ENCODE data around the gene NRCAM.

Gene NRCAM

DNA sequence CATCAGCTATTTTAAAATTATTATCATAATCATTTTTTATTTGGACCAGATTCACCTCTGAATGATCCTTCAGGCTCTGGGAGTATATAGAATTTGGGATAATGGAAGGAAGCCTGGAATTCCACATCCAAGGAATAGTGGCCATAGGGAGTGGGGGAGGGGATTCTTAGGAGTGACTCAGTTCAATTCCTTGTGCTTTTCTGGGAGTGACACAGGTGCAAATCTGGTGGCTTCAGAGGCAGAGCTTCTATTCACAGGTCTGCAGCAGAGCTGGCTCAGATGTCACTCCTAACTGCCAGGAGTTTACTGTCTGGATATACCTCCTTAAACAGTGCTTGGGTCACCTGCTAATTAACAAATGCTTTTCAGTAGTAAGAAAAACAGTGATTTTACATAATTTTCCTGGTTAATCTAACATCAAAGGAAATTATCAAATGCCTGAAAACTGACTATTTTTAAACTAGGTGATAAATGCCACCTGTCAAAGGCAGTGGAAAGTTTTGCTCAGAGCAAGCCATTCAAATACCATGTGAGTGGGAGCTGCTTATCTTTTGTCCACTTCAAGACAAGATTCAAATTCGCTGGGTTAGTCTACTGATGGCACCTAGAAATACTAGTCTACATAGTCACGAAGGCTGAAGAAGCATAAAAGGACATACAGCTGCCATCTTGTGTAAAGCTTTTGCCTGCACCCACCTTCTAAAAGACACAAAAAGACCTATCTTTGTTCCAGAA is 219.4 kb downstream of the NRCAM start:
- no peak for DNase-seq (ENCODE audit: extremely low spot score)
- POLR2A ChIA-PET: interaction anchor here (0.6 to 0.9 kb wide), 2 partner anchors 10 to 18 kb away, joined by 4 read pairs; no protein-coding TSS in a partner anchor
- CTCF ChIA-PET: interaction anchor here (0.7 to 3.4 kb wide), 7 partner anchors 9 to 33 kb away, joined by 3 to 14 read pairs (median 6); no protein-coding TSS in a partner anchor
- TF ChIP-seq, protein P1, sequence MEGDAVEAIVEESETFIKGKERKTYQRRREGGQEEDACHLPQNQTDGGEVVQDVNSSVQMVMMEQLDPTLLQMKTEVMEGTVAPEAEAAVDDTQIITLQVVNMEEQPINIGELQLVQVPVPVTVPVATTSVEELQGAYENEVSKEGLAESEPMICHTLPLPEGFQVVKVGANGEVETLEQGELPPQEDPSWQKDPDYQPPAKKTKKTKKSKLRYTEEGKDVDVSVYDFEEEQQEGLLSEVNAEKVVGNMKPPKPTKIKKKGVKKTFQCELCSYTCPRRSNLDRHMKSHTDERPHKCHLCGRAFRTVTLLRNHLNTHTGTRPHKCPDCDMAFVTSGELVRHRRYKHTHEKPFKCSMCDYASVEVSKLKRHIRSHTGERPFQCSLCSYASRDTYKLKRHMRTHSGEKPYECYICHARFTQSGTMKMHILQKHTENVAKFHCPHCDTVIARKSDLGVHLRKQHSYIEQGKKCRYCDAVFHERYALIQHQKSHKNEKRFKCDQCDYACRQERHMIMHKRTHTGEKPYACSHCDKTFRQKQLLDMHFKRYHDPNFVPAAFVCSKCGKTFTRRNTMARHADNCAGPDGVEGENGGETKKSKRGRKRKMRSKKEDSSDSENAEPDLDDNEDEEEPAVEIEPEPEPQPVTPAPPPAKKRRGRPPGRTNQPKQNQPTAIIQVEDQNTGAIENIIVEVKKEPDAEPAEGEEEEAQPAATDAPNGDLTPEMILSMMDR (IDR thresholded peaks at IDR 0.05; ENCODE audit: control extremely low read depth, extremely low read depth, low read depth, missing control alignments): no peak

DNA sequence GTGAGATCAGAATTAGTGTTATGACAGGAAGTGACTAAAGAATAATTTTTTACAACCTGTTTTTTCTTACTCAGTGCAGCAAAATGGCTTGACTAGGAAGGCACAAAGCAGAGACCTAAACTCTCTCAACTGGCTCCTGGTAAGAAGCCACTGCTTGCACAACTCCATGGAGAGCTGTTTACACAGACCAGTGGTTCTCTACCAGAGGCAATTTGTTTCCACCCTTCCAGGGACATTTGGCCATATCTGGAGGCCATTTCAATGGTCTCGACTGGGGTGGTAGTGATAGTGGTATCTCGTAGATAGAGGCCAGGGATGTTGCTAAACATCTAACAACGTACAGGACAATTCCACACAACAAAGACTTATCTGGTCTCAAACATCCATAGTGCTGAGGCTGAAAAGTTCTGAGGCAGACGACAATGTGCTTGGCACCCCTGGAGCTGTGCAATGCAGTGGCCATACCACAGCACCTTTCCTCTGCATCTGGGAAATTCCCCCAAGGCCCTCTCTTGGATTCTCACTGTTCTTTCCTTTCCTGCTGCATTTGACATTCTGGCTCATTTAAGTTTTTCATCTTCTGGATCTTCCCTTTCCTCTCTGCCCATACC is 220.7 kb downstream of the NRCAM start:
- ChIA-PET CTCF (interaction anchor here (0.9 to 3.4 kb wide), 5 partner anchors 8 to 121 kb away, joined by 3 to 14 read pairs (median 6); no protein-coding TSS in a partner anchor), POLR2A (no interaction called here)
- TF ChIP-seq, protein P1 (IDR thresholded peaks at IDR 0.05; ENCODE audit: control extremely low read depth, extremely low read depth, low read depth, missing control alignments): no peak
- DNase-seq (ENCODE audit: extremely low spot score): no peak

DNA sequence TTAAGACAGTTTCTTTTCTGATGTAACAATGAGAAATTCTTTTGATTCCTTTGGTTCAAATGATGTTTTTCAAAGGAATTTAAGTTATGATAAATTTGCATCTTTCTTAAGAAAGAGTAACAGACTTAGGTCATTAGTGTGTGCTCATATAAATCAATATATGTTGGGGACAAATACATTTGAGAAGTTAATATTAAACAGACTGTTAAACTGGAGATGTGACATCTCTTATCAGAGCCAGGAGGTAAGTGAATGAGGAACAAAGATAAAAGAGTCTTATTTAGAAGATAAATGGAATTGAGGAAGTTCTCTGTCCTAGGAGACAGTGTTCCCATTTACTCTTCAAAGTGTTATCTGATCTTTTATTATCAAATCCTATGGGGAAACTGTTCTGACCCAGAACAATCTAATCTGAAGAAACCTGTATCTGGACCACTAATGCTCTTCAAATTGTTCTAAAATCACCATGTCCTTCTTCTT is 221.2 kb downstream of the NRCAM start:
- no peak for DNase-seq (ENCODE audit: extremely low spot score)
- POLR2A ChIA-PET: no interaction called here
- CTCF ChIA-PET: interaction anchor here (1.3 to 3.4 kb wide), 3 partner anchors 8 to 122 kb away, joined by 3 to 14 read pairs (median 6); no protein-coding TSS in a partner anchor
- TF ChIP-seq, protein P1 (IDR thresholded peaks at IDR 0.05; ENCODE audit: control extremely low read depth, extremely low read depth, low read depth, missing control alignments): no peak

DNA sequence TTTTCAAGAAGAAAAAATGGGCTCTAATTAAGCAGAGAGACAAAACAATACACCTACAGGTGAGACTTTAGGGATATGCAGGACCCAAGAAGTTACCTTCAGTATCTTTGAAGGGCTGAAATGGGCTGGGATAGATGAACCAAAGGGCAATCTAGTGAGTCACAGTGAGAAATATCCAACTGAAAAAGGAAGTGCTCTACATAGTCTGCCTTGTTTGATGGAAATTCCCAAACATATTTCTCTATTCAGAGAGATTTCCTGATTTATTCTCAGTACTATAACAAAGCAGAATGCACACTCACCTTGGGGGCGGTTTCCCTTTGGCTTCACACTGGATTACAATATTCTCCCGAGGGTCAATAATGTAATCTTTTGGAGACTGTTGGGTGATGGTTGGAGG is 222.0 kb downstream of the NRCAM start:
- ChIA-PET CTCF (no interaction called here), POLR2A (no interaction called here)
- TF ChIP-seq, protein P1 (IDR thresholded peaks at IDR 0.05; ENCODE audit: control extremely low read depth, extremely low read depth, low read depth, missing control alignments): no peak
- no peak for DNase-seq (ENCODE audit: extremely low spot score)

DNA sequence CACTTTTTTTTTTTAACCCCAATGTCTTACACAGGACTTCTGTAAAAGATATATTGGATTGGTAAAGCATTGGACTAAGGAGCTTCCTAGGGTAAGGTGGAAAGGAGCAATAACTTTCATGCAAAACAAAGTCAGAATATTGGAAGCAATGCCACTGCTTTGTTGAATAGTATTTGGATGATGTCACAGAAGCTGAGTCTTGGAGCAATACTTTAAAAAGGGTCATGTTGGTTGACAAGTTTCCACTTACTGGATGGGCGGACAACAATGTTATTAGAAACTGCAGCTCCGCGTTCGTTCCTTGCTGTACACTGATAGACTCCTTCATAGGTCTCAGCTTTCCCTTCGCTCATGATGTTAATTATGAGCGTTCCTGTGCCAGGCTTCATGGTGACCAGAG is 224.2 kb downstream of the NRCAM start:
- DNase-seq (ENCODE audit: extremely low spot score): no peak
- TF ChIP-seq, protein P1 (IDR thresholded peaks at IDR 0.05; ENCODE audit: control extremely low read depth, extremely low read depth, low read depth, missing control alignments): no peak
- ChIA-PET CTCF (interaction anchor here (0.7 kb wide), 1 partner anchor 15 kb away, joined by 3 read pairs; no protein-coding TSS in a partner anchor), POLR2A (no interaction called here)

DNA sequence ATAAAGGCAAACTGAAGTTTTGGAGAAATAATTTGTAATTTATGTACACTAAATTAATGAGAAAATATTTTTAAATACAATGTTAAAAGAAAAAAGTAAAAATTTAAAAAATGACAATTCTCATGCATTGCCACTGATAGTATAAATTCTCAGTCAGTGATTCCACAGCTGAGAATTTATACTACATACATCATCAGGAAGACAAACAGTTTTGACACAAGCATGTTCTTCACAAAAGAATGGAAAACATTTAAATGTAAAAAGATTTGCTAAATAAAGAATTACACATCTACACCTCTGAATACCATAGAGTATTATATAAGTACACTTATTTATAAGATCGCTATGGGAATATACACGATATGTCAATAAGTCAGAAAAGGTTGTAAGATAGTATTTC is 225.0 kb downstream of the NRCAM start:
- TF ChIP-seq, protein P1 (IDR thresholded peaks at IDR 0.05; ENCODE audit: control extremely low read depth, extremely low read depth, low read depth, missing control alignments): no peak
- POLR2A ChIA-PET: no interaction called here
- CTCF ChIA-PET: no interaction called here
- no peak for DNase-seq (ENCODE audit: extremely low spot score)

All from GM10248 (cell line).